Trophoblast cell (in vitro differentiated cells and primary cell): ENCODE measurements around the gene RPE.

Experiments
- DNase-seq, 2 donors: peaks; one replicate each; pipeline ENCODE4 v3.0.0-alpha.2; 2016
- H2AFZ ChIP-seq: 2 replicates; pipeline ENCODE4 v1.6.1; 2013; ENCODE audit warnings: low read length, moderate library complexity, mild to moderate bottlenecking; ENCODE audit not compliant: insufficient read depth, poor library complexity
- H2AK5ac ChIP-seq: 2 replicates; pipeline ENCODE4 v1.6.1; 2013; ENCODE audit warnings: mild to moderate bottlenecking, low read length
- H2BK120ac ChIP-seq: 2 replicates; pipeline ENCODE4 v1.6.1; 2013; ENCODE audit warnings: low read length, mild to moderate bottlenecking, moderate library complexity; ENCODE audit not compliant: insufficient read depth, poor library complexity
- H2BK12ac ChIP-seq: 2 replicates; pipeline ENCODE4 v1.6.1; 2013; ENCODE audit warnings: mild to moderate bottlenecking, low read length, moderate library complexity
- H2BK5ac ChIP-seq: 2 replicates; pipeline ENCODE4 v1.6.1; 2013; ENCODE audit warnings: low read length, low read depth, moderate library complexity, mild to moderate bottlenecking; ENCODE audit not compliant: poor library complexity
- H3K14ac ChIP-seq: 2 replicates; pipeline ENCODE4 v1.6.1; 2013; ENCODE audit warnings: mild to moderate bottlenecking, low read length
- H3K18ac ChIP-seq: 2 replicates; pipeline ENCODE4 v1.6.1; 2013; ENCODE audit warnings: mild to moderate bottlenecking, low read length
- H3K23ac ChIP-seq: 2 replicates; pipeline ENCODE4 v1.6.1; 2013; ENCODE audit warnings: low read length
- H3K27ac ChIP-seq: 2 replicates; pipeline ENCODE4 v1.5.1; 2013; ENCODE audit warnings: low read depth, mild to moderate bottlenecking, inconsistent platforms, low read length, moderate library complexity
- H3K27me3 ChIP-seq: 2 replicates; pipeline ENCODE4 v1.6.1; 2013; ENCODE audit warnings: inconsistent platforms, mild to moderate bottlenecking, low read length, moderate library complexity; ENCODE audit not compliant: insufficient read depth
- H3K36me3 ChIP-seq, 2 experiments: 1 replicate in 1 of 2; 2 replicates in 1 of 2; pipeline ENCODE4 v1.6.1; 2013; ENCODE audit warnings: low read length in 2 of 2, mild to moderate bottlenecking in 2 of 2, moderate library complexity in 1 of 2; ENCODE audit not compliant: insufficient read depth in 2 of 2, control insufficient read depth in 1 of 2
- H3K4ac ChIP-seq: 2 replicates; pipeline ENCODE4 v1.6.1; 2013; ENCODE audit warnings: low read depth, mild to moderate bottlenecking, low read length, moderate library complexity
- H3K4me1 ChIP-seq, 2 experiments: 1 replicate in 1 of 2; 2 replicates in 1 of 2; pipeline ENCODE4 v1.6.1; 2013; ENCODE audit warnings: low read length in 2 of 2, mild to moderate bottlenecking in 2 of 2, moderate library complexity in 1 of 2; ENCODE audit not compliant: insufficient read depth in 2 of 2, control insufficient read depth in 1 of 2
- H3K4me2 ChIP-seq: 2 replicates; pipeline ENCODE4 v1.6.1; 2013; ENCODE audit warnings: inconsistent platforms, mild to moderate bottlenecking, low read length, moderate library complexity
- H3K4me3 ChIP-seq: 2 replicates; pipeline ENCODE4 v1.5.1; 2013; ENCODE audit warnings: mild to moderate bottlenecking, low read depth, low read length, inconsistent platforms
- H3K79me1 ChIP-seq: one replicate; pipeline ENCODE4 v1.6.1; 2013; ENCODE audit warnings: low read length
- H3K79me2 ChIP-seq: 2 replicates; pipeline ENCODE4 v1.6.1; 2013; ENCODE audit warnings: low read length, mild to moderate bottlenecking; ENCODE audit not compliant: control insufficient read depth, insufficient read depth, poor library complexity
- H3K9ac ChIP-seq: 2 replicates; pipeline ENCODE4 v1.6.1; 2013; ENCODE audit warnings: mild to moderate bottlenecking, low read length
- H3K9me3 ChIP-seq: 2 replicates; pipeline ENCODE4 v1.6.1; 2013; ENCODE audit warnings: low read depth, mild to moderate bottlenecking, control low read depth, inconsistent platforms, low read length; ENCODE audit not compliant: insufficient read depth
- H4K12ac ChIP-seq: 2 replicates; pipeline ENCODE4 v1.6.1; 2013; ENCODE audit warnings: low read depth, mild to moderate bottlenecking, low read length, moderate library complexity
- H4K8ac ChIP-seq: 2 replicates; pipeline ENCODE4 v1.6.1; 2013; ENCODE audit warnings: low read depth, mild to moderate bottlenecking, low read length, moderate library complexity
- H4K91ac ChIP-seq: one replicate; pipeline ENCODE4 v1.6.1; 2013; ENCODE audit warnings: low read depth, mild to moderate bottlenecking, low read length, moderate library complexity
- WGBS: extraction: QIAGEN DNeasy Blood & Tissue Kit; methylation state at CpG from one replicate; pipeline ENCODE4 v1.1.7; 2013; ENCODE audit warnings: missing lambda C conversion rate; ENCODE audit not compliant: insufficient read length, insufficient coverage; ENCODE audit errors: extremely low coverage; 5-methylcytosine and 5-hydroxymethylcytosine counted together

The RPE gene

DNA sequence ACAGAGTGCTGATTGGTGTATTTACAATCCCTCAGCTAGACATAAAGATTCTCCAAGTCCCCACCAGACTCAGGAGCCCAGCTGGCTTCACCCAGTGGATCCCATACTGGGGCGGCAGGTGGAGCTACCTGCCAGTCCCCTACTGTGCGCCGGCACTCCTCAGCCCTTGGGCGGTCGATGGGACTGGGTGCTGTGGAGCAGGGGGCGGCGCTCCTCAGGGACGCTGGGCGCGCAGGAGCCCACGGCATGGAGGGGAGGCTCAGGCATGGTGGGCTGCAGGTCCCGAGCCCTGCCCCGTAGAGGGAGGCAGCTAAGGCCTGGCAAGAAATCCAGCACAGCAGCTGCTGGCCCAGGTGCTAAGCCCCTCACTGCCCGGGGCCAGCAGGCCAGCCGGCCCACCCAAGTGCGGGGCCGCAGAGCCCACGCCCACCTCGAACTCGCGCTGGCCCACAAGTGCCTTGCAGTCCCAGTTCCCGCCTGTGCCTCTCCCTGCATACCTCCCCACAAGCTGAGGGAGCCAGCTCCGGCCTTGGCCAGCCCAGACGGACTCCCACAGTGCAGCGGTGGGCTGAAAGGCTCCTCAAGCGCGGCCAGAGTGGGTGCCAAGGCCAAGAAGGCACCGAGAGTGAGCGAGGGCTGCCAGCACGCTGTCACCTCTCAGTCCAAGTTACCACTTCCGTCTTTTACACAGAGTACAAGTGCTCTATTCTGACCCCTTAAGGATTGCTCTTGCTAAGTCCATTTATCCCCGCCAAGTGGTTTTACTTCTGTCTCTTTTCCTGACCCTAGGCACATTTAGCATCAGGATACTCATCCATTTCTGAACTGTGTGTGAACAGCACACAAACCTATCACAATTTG is 1.7 kb upstream of the RPE start:
- peaks cover 7% of the 10 kb centered on the region for H3K79me2 ChIP-seq
- WGBS, result no CpG with 5 or more reads among the region's 32 CpGs
- no peak overlapping the region for H3K4ac ChIP-seq
- H3K18ac ChIP-seq, result no peak overlapping the region
- no peak overlapping the region for H2BK12ac ChIP-seq
- H4K8ac ChIP-seq, result no peak overlapping the region
- DNase-seq, result no peak
- no peak overlapping the region for H3K4me3 ChIP-seq
- H3K79me1 ChIP-seq, result peaks cover 4% of the 10 kb centered on the region
- no peak overlapping the region for H3K23ac ChIP-seq
- H3K27me3 ChIP-seq, result no peaks in the 10 kb centered on the region
- no peak overlapping the region for H2BK5ac ChIP-seq
- no peak overlapping the region for H4K91ac ChIP-seq
- H2BK120ac ChIP-seq, result no peak overlapping the region
- no peak overlapping the region for H3K14ac ChIP-seq
- no peak overlapping the region for H3K27ac ChIP-seq
- no peak overlapping the region for H3K9ac ChIP-seq
- no peak overlapping the region for H4K12ac ChIP-seq
- no peaks in the 10 kb centered on the region for H3K9me3 ChIP-seq
- no peak overlapping the region for H2AFZ ChIP-seq
- no peak overlapping the region for H2AK5ac ChIP-seq
- no peak overlapping the region for H3K4me2 ChIP-seq
- H3K36me3 ChIP-seq, result no peaks in the 10 kb centered on the region
- H3K4me1 ChIP-seq, result peaks cover 0 to 2% of the 10 kb centered on the region in 2 experiments

DNA sequence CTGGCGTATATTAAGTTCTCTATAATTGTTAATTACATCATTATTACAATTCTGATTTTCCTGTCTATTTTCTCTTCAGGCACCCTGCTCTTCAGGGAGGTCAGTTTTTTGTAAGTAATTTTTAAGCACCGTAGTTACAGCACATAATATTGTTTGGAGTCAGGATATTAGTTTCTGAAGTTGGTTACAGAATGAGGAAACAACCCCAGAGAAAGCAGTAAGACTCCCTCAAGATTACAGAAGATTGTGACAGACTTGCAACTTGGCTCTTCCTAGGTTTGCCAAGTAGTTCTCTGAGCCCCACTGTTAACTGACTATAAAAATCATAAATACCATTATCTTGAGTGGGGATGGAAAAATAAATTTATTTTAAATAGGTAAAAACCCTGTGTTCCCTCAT is 921 bp downstream of the RPE start:
- WGBS, result no CpG with 5 or more reads among the region's 2 CpGs
- Histone ChIP-seq H2BK5ac (no peak overlapping the region), H3K14ac (no peak overlapping the region), H3K4me2 (peak overlapping the region; percentile 79), H3K27ac (no peak overlapping the region), H3K4me1 (peaks cover 0 to 2% of the 10 kb centered on the region in 2 experiments), H3K36me3 (no peaks in the 10 kb centered on the region), H3K4me3 (peak overlapping the region; percentile 97), H3K79me2 (peaks cover 7% of the 10 kb centered on the region), H4K12ac (no peak overlapping the region), H3K4ac (peak overlapping the region; percentile 94), H3K23ac (no peak overlapping the region), H4K8ac (no peak overlapping the region), H2AFZ (no peak overlapping the region), H3K9ac (no peak overlapping the region), H3K27me3 (no peaks in the 10 kb centered on the region), H3K79me1 (peaks cover 4% of the 10 kb centered on the region), H3K9me3 (no peaks in the 10 kb centered on the region), H2BK12ac (no peak overlapping the region), H4K91ac (no peak overlapping the region), H3K18ac (no peak overlapping the region), H2BK120ac (no peak overlapping the region), H2AK5ac (no peak overlapping the region)
- DNase-seq, result peak in 1 of 2 donors; percentile 2

DNA sequence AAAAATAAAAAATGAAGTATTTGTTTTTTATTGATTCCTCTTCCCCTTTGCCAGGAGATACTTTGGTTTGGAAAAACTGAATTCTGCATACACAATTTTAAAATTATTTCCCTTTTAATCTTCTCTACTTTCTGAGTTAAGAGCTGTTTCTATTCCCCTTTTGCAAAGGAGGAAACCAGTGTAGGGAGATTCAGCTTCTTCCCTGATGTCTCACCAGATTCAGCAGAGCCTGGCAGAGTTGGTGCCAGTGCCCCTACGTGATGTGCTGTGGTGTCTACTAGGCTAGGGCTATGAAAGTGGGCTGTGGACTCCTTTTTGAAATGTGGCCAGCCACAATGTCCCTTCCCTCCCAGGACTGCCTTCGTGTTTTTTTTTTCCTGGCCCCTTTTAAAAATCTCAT is 2.4 kb downstream of the RPE start:
- H3K27me3 ChIP-seq, result no peaks in the 10 kb centered on the region
- no CpG with 5 or more reads among the region's 2 CpGs for whole genome bisulfite sequencing
- H2BK12ac ChIP-seq, result no peak overlapping the region

DNA sequence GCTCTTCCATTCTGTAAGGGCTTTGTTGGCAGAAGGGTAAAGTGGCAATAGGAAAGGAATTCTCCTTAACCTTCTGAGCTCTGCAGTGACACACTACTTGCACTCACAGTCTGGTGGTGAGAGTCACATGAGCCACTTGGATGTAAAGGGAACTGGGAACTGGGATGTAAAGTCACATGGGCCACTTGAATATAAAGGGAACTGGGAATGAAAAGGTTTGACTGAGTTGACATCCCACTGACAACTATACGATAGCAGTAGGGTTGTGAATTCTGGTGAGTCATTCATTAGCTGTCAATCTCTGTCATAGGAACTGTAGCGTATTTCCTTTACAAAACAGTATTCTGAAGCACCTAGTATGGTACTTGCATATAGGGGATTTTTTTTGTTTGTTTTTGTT is 5.5 kb downstream of the RPE start:
- WGBS, result no CpG with 5 or more reads among the region's 2 CpGs
- no peak overlapping the region for H4K91ac ChIP-seq
- no peak overlapping the region for H2AFZ ChIP-seq

More for the DNA sequence above, 2.4 kb downstream of the RPE start:
- peak in 1 of 2 donors; percentile 11 for DNase-seq
- no peak overlapping the region for H3K9ac ChIP-seq
- H3K4me3 ChIP-seq, result no peak overlapping the region
- H4K91ac ChIP-seq, result no peak overlapping the region
- peaks cover 0 to 2% of the 10 kb centered on the region in 2 experiments for H3K4me1 ChIP-seq
- no peak overlapping the region for H3K4me2 ChIP-seq
- H3K9me3 ChIP-seq, result no peaks in the 10 kb centered on the region
- H3K23ac ChIP-seq, result no peak overlapping the region
- H3K79me1 ChIP-seq, result peaks cover 4% of the 10 kb centered on the region
- no peak overlapping the region for H3K18ac ChIP-seq
- no peak overlapping the region for H4K12ac ChIP-seq
- peak overlapping the region; percentile 76 for H3K4ac ChIP-seq
- H3K36me3 ChIP-seq, result peaks cover 3% of the 10 kb centered on the region in 2 experiments
- no peak overlapping the region for H2AK5ac ChIP-seq
- H4K8ac ChIP-seq, result no peak overlapping the region
- H2AFZ ChIP-seq, result no peak overlapping the region
- no peak overlapping the region for H2BK120ac ChIP-seq
- no peak overlapping the region for H3K14ac ChIP-seq
- no peak overlapping the region for H3K27ac ChIP-seq
- H3K79me2 ChIP-seq, result peaks cover 7% of the 10 kb centered on the region
- no peak overlapping the region for H2BK5ac ChIP-seq

More for the DNA sequence above, 5.5 kb downstream of the RPE start:
- Histone ChIP-seq H3K9ac (no peak overlapping the region), H3K4me1 (no peaks in the 10 kb centered on the region), H3K23ac (peak overlapping the region; percentile 61), H2AK5ac (no peak overlapping the region), H3K4ac (no peak overlapping the region), H3K27me3 (no peaks in the 10 kb centered on the region), H4K12ac (no peak overlapping the region), H3K18ac (no peak overlapping the region), H3K4me3 (no peak overlapping the region), H4K8ac (no peak overlapping the region), H3K9me3 (no peaks in the 10 kb centered on the region), H3K36me3 (peaks cover 4 to 5% of the 10 kb centered on the region in 2 experiments), H2BK12ac (no peak overlapping the region), H3K27ac (no peak overlapping the region), H3K4me2 (no peak overlapping the region), H3K14ac (no peak overlapping the region), H3K79me2 (peaks cover 3% of the 10 kb centered on the region), H3K79me1 (no peaks in the 10 kb centered on the region), H2BK120ac (no peak overlapping the region), H2BK5ac (no peak overlapping the region)
- DNase-seq, result peak; percentile 20 to 26
